WTC11 (cell line): ENCODE data around the gene MDK. TPM values are rescaled to one million over a fixed set of nuclear protein-coding genes. Genes with fewer than 3 reads are reported as not detected.

Experiments
- ATF2 ChIP-seq: sonication (generic); formaldehyde crosslinking; IDR thresholded peaks from 2 replicates; pipeline ENCODE4 v1.8.1; 2022; ENCODE audit warnings: low read depth, missing genetic modification reagents, borderline replicate concordance
- CREM ChIP-seq: sonication (generic); formaldehyde crosslinking; IDR thresholded peaks from 2 replicates; pipeline ENCODE4 v1.8.1; 2022; ENCODE audit warnings: mild to moderate bottlenecking, missing genetic modification reagents, moderate library complexity
- E2F1 ChIP-seq: sonication (generic); formaldehyde crosslinking; IDR thresholded peaks from 2 replicates; pipeline ENCODE4 v1.8.0; 2022; ENCODE audit warnings: mild to moderate bottlenecking, missing genetic modification reagents
- FOXP1 ChIP-seq: sonication (generic); formaldehyde crosslinking; IDR thresholded peaks from 2 replicates; pipeline ENCODE4 v1.8.0; 2022; ENCODE audit warnings: missing genetic modification reagents, mild to moderate bottlenecking, moderate library complexity, borderline replicate concordance
- HMGXB4 ChIP-seq: sonication (generic); formaldehyde crosslinking; IDR thresholded peaks from 2 replicates; pipeline ENCODE4 v1.8.1; 2023; ENCODE audit warnings: mild to moderate bottlenecking, moderate library complexity, missing genetic modification reagents
- KAT7 ChIP-seq: sonication (generic); formaldehyde crosslinking; IDR thresholded peaks from 2 replicates; pipeline ENCODE4 v1.8.1; 2023; ENCODE audit warnings: missing genetic modification reagents, mild to moderate bottlenecking, borderline replicate concordance
- NFATC4 ChIP-seq: fragments of 250-450 bp; sonication (Bioruptor Pico); IDR thresholded peaks from 2 replicates; pipeline ENCODE4 v1.9.0; 2021; ENCODE audit warnings: mild to moderate bottlenecking
- NR1H2 ChIP-seq: sonication (generic); formaldehyde crosslinking; IDR thresholded peaks from 2 replicates; pipeline ENCODE4 v1.9.0; 2021; ENCODE audit warnings: mild to moderate bottlenecking, moderate library complexity, missing genetic modification reagents
- OVOL2 ChIP-seq: fragments of 250-450 bp; sonication (Bioruptor Pico); IDR thresholded peaks from 2 replicates; pipeline ENCODE4 v1.9.0; 2021; ENCODE audit warnings: mild to moderate bottlenecking, borderline replicate concordance
- PRDM15 ChIP-seq: sonication (generic); formaldehyde crosslinking; IDR thresholded peaks from 2 replicates; pipeline ENCODE4 v1.8.0; 2022; ENCODE audit warnings: missing genetic modification reagents
- RELA ChIP-seq: sonication (generic); formaldehyde crosslinking; IDR thresholded peaks from 2 replicates; pipeline ENCODE4 v1.8.1; 2022; ENCODE audit warnings: missing genetic modification reagents, mild to moderate bottlenecking, borderline replicate concordance
- RORB ChIP-seq: fragments of 250-450 bp; sonication (Bioruptor Pico); IDR thresholded peaks from 2 replicates; pipeline ENCODE4 v1.9.0; 2021; ENCODE audit warnings: mild to moderate bottlenecking
- SP1 ChIP-seq: sonication (generic); formaldehyde crosslinking; conservative IDR thresholded peaks from 2 replicates; pipeline ENCODE4 v1.8.1; 2022; ENCODE audit warnings: missing genetic modification reagents
- TCF7 ChIP-seq: sonication (generic); formaldehyde crosslinking; IDR thresholded peaks from 2 replicates; pipeline ENCODE4 v1.8.0; 2022; ENCODE audit warnings: mild to moderate bottlenecking, low read depth, missing genetic modification reagents, moderate library complexity
- TEAD1 ChIP-seq: sonication (generic); formaldehyde crosslinking; IDR thresholded peaks from 2 replicates; pipeline ENCODE4 v1.8.0; 2022; ENCODE audit warnings: mild to moderate bottlenecking, missing genetic modification reagents
- TEAD4 ChIP-seq: sonication (generic); formaldehyde crosslinking; IDR thresholded peaks from 2 replicates; pipeline ENCODE4 v1.8.0; 2022; ENCODE audit warnings: mild to moderate bottlenecking, missing genetic modification reagents
- ZNF263 ChIP-seq: sonication (generic); formaldehyde crosslinking; IDR thresholded peaks from 2 replicates; pipeline ENCODE4 v1.8.1; 2022; ENCODE audit warnings: low read depth, mild to moderate bottlenecking, moderate library complexity, missing genetic modification reagents
- ZNF317 ChIP-seq: sonication (generic); formaldehyde crosslinking; IDR thresholded peaks from 2 replicates; pipeline ENCODE4 v1.8.1; 2023; ENCODE audit warnings: low read depth, mild to moderate bottlenecking, moderate library complexity, missing genetic modification reagents, borderline replicate concordance
- total RNA-seq: library from RNA; stranded (reverse); gene quantifications from 3 replicates; pipeline ENCODE4 v1.2.3, GENCODE V29; 2021
- TF ChIP-seq, protein P1 (sequence below): sonication (generic); formaldehyde crosslinking; IDR thresholded peaks from 2 replicates; pipeline ENCODE4 v1.8.1; 2023; ENCODE audit warnings: mild to moderate bottlenecking, missing genetic modification reagents, moderate library complexity
- TF ChIP-seq, protein P2 (sequence below): fragments of 250-450 bp; sonication (Bioruptor Pico); IDR thresholded peaks from 2 replicates; pipeline ENCODE4 v1.8.0; 2021; ENCODE audit warnings: mild to moderate bottlenecking
- TF ChIP-seq, protein P3 (sequence below): sonication (generic); formaldehyde crosslinking; IDR thresholded peaks from 2 replicates; pipeline ENCODE4 v1.8.0; 2022; ENCODE audit warnings: mild to moderate bottlenecking, missing genetic modification reagents
- TF ChIP-seq, protein P4 (sequence below): fragments of 250-450 bp; sonication (Bioruptor Pico); conservative IDR thresholded peaks from 2 replicates; pipeline ENCODE4 v1.9.0; 2021; ENCODE audit warnings: mild to moderate bottlenecking
- TF ChIP-seq, protein P5 (sequence below): sonication (generic); formaldehyde crosslinking; IDR thresholded peaks from 2 replicates; pipeline ENCODE4 v1.8.0; 2022; ENCODE audit warnings: mild to moderate bottlenecking, missing genetic modification reagents

The MDK gene
- total RNA-seq, 1 experiment from 2014 or later: 560 TPM

DNA sequence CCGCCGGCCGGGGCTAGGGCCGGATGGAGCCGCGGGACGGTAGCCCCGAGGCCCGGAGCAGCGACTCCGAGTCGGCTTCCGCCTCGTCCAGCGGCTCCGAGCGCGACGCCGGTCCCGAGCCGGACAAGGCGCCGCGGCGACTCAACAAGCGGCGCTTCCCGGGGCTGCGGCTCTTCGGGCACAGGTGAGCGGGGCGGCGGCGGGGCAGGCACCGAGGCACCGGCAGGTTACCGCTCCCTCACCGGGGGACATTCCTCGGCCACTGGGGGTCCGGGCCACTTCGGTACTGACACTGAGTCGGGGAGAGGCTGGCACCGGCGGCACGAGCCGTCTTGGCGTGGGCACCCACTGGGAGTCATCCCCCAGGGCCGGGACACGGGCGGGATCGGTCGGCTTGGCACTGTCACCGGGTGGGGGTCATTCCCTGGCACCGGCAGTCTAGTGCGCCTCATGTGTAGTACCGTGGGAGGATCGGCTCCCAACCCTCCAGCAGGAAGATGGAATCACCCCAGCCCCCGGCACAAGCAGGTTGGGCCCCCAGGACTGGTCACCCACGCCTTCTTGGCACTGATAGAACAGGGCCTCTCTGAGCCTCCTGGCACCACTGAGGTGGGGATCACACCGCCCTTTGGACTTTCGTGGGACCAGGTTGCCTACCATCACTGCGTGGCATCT is 33.7 kb upstream of the MDK start (continued):
- peak; percentile 64; the same call in 1 of the 2 replicates for TF ChIP-seq RELA (CRISPR knock-in tag)
- TF ChIP-seq, protein P1, sequence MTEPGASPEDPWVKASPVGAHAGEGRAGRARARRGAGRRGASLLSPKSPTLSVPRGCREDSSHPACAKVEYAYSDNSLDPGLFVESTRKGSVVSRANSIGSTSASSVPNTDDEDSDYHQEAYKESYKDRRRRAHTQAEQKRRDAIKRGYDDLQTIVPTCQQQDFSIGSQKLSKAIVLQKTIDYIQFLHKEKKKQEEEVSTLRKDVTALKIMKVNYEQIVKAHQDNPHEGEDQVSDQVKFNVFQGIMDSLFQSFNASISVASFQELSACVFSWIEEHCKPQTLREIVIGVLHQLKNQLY: no peak
- no peak for TF ChIP-seq ZNF317 (CRISPR knock-in tag)
- TF ChIP-seq, protein P2, sequence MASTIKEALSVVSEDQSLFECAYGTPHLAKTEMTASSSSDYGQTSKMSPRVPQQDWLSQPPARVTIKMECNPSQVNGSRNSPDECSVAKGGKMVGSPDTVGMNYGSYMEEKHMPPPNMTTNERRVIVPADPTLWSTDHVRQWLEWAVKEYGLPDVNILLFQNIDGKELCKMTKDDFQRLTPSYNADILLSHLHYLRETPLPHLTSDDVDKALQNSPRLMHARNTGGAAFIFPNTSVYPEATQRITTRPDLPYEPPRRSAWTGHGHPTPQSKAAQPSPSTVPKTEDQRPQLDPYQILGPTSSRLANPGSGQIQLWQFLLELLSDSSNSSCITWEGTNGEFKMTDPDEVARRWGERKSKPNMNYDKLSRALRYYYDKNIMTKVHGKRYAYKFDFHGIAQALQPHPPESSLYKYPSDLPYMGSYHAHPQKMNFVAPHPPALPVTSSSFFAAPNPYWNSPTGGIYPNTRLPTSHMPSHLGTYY (CRISPR knock-in tag): no peak
- TF ChIP-seq, protein P3, sequence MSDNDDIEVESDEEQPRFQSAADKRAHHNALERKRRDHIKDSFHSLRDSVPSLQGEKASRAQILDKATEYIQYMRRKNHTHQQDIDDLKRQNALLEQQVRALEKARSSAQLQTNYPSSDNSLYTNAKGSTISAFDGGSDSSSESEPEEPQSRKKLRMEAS: no peak
- TF ChIP-seq NR1H2 (CRISPR knock-in tag): no peak
- TF ChIP-seq SP1 (CRISPR knock-in tag): no peak
- no peak for TF ChIP-seq TCF7 (CRISPR knock-in tag)
- no peak for TF ChIP-seq E2F1 (CRISPR knock-in tag)
- no peak for TF ChIP-seq FOXP1 (CRISPR knock-in tag)
- TF ChIP-seq CREM: no peak
- no peak for TF ChIP-seq TEAD1 (CRISPR knock-in tag)
- TF ChIP-seq TEAD4 (CRISPR knock-in tag): no peak
- TF ChIP-seq ZNF263 (CRISPR knock-in tag): no peak
- TF ChIP-seq OVOL2 (CRISPR knock-in tag): no peak
- no peak for TF ChIP-seq RORB (CRISPR knock-in tag)
- TF ChIP-seq NFATC4: no peak
- no peak for TF ChIP-seq KAT7
- no peak for TF ChIP-seq ATF2
- 0 out of 2 replicates have a peak, but pooled peaks have one; percentile 18 for TF ChIP-seq PRDM15 (CRISPR knock-in tag)
- peak; percentile 50; the same call in 1 of the 2 replicates for TF ChIP-seq HMGXB4 (CRISPR knock-in tag)
- TF ChIP-seq, protein P4, sequence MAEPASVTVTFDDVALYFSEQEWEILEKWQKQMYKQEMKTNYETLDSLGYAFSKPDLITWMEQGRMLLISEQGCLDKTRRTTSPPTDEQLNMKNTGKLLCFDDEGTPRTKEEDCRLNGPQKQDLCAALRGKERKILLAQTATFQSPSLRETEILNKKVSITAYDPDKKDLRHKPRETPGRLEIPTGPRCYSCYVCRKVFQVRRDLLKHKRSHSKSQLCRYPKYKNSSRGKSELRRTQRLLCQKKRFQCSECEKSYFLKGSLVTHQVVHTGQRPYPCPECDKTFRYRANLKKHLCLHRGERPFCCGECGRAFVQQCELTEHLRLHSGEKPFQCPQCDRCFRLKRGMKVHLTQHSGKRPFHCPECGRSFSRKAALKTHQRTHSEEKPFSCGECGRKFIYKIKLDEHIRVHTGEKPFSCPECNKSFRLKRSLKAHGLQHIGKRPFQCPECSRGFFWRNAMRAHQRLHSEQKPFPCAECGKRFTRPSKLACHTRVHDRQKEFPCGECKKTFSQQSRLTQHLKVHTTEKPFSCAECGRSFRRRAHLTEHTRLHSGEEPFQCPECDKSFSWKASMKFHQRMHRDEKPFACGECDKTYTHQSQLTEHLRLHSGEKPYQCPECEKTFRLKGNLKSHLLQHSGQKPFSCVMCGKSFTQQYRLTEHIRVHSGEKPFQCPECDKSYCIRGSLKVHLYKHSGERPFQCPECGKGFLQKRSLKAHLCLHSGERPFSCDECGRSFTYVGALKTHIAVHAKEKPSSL (CRISPR knock-in tag): no peak
- TF ChIP-seq, protein P5, sequence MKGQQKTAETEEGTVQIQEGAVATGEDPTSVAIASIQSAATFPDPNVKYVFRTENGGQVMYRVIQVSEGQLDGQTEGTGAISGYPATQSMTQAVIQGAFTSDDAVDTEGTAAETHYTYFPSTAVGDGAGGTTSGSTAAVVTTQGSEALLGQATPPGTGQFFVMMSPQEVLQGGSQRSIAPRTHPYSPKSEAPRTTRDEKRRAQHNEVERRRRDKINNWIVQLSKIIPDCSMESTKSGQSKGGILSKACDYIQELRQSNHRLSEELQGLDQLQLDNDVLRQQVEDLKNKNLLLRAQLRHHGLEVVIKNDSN (CRISPR knock-in tag): no peak
